Gastroesophageal sphincter (tissue), 4 donors: Measurements from ENCODE around the gene IKBKE. TPM values are rescaled to one million over a fixed set of nuclear protein-coding genes. Genes with fewer than 3 reads are reported as not detected.

Source experiments
- ATAC-seq: fragments of 150-250 bp; one replicate; pipeline ENCODE4 v1.9.1; 2016; ENCODE audit warnings: mild to moderate bottlenecking, moderate library complexity
- H3K27ac ChIP-seq, 4 donors: fragments of 200-600 bp; sonication (generic) in 3 of 4; 1 replicate in 3 of 4; 2 replicates in 1 of 4; pipeline ENCODE4 v1.5.1; 2016 to 2019
- H3K27me3 ChIP-seq: fragments of 200-600 bp; sonication (generic); one replicate; pipeline ENCODE4 v1.5.1; 2019
- H3K36me3 ChIP-seq, 2 donors: fragments of 200-600 bp; sonication (generic); one replicate each; pipeline ENCODE4 v1.5.1; 2019; ENCODE audit warnings: control low read depth in 1 of 2
- H3K4me1 ChIP-seq, 3 donors: fragments of 200-600 bp; sonication (generic); 1 replicate in 2 of 3; 2 replicates in 1 of 3; pipeline ENCODE4 v1.5.1; 2016 to 2019; ENCODE audit warnings: control low read depth in 2 of 3
- H3K4me3 ChIP-seq, 2 donors: fragments of 200-600 bp; sonication (generic); one replicate each; pipeline ENCODE4 v1.5.1; 2019; ENCODE audit warnings: mild to moderate bottlenecking in 1 of 2, moderate library complexity in 1 of 2
- H3K9me3 ChIP-seq, 3 donors: fragments of 200-600 bp; sonication (generic); one replicate each; pipeline ENCODE4 v1.5.1; 2017 to 2019; ENCODE audit warnings: control low read depth in 2 of 3
- CTCF ChIP-seq, 4 experiments: fragments of 200-600 bp in 2 of 4; fragments of 450-650 bp in 2 of 4; sonication (generic) in 1 of 4; IDR thresholded peaks; one replicate each; pipeline ENCODE4 v1.5.1; 2017 to 2019; ENCODE audit warnings: antibody characterized with exemption in 4 of 4, mild to moderate bottlenecking in 2 of 4, moderate library complexity in 2 of 4
- EP300 ChIP-seq: sonication (generic); formaldehyde crosslinking; IDR thresholded peaks from one replicate; pipeline ENCODE4 v1.6.1; 2017; ENCODE audit warnings: antibody characterized with exemption, mild to moderate bottlenecking
- POLR2A ChIP-seq, 2 donors: fragments of 450-650 bp; IDR thresholded peaks; one replicate each; pipeline ENCODE4 v1.6.1; 2017; ENCODE audit warnings: antibody characterized with exemption in 2 of 2, mild to moderate bottlenecking in 2 of 2, moderate library complexity in 1 of 2
- POLR2AphosphoS5 ChIP-seq: sonication (generic); formaldehyde crosslinking; IDR thresholded peaks from one replicate; pipeline ENCODE4 v1.6.1; 2017; ENCODE audit warnings: antibody characterized with exemption
- WGBS, 2 donors: methylation state at CpG; one replicate each; pipeline ENCODE4 v1.1.5; 2018; ENCODE audit warnings: low coverage in 1 of 2; 5-methylcytosine and 5-hydroxymethylcytosine counted together
- small RNA-seq, 4 donors: library from RNA; depleted of rRNA; stranded (forward); fragments of <200 nt; gene quantifications; one replicate each; pipeline ENCODE3, GENCODE V24; 2016
- total RNA-seq, 4 donors: library from RNA; depleted of rRNA; stranded (reverse); fragments of >200 nt; gene quantifications; one replicate each; pipeline ENCODE4 v1.1.0, GENCODE V29; 2016

Gene IKBKE
- total RNA-seq, 4 donors from 2014 or later: 2.2 to 3.9 (median 2.7) TPM

- Histone ChIP-seq H3K4me3 (no peak overlapping the region), H3K4me1 (peaks cover 0 to 21% (median 5%) of the 10 kb centered on the region in 3 donors), H3K27me3 (no peaks in the 10 kb centered on the region), H3K27ac (no peak overlapping the region), H3K36me3 (no peaks in the 10 kb centered on the region), H3K9me3 (no peaks in the 10 kb centered on the region)
- WGBS, 2 donors: 95 to 96% methylated on average over 4 to 7 of the region's 7 CpGs
- no peak for TF ChIP-seq CTCF (IDR thresholded peaks at IDR 0.05)
- no peak for ATAC-seq
Measured at GRCh38 chr1:206541236-206541833, 71.1 kb downstream of the IKBKE start.

GRCh38 chr1:206544562-206545257 is 74.4 kb downstream of the IKBKE start:
- no peak for ATAC-seq
- H3K27ac ChIP-seq: no peak overlapping the region
- peaks cover 0 to 16% (median 5%) of the 10 kb centered on the region in 3 donors for H3K4me1 ChIP-seq
- no peaks in the 10 kb centered on the region for H3K36me3 ChIP-seq
- WGBS, 2 donors: 0 to 14% methylated on average over 2 of the region's 9 CpGs
- H3K9me3 ChIP-seq: no peaks in the 10 kb centered on the region
- H3K27me3 ChIP-seq: no peaks in the 10 kb centered on the region
- no peak overlapping the region for H3K4me3 ChIP-seq
- TF ChIP-seq POLR2AphosphoS5 (no peak), CTCF (IDR thresholded peaks at IDR 0.05) (peak; percentile 68 to 88 (median 80))

DNA sequence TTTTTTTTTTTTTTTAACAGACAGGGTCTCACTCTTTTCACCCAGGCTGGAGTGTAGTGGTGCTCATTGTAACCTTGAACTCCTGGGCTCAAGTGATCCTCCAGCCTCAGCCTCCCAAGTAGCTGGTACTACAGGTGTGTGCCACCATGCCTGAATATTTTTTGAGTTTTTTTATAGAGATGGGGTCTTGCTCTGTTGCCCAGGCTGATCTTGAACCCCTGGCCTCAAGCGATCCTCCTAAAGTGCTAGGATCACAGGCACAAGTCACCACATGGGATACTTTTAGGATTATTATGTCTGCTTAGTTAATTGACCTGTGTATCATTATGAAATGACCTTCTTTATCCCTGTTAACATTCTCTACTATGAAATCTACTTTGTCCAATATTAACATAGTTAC is 75.1 kb downstream of the IKBKE start:
- no peak for ATAC-seq
- Histone ChIP-seq H3K27ac (no peak overlapping the region), H3K27me3 (no peaks in the 10 kb centered on the region), H3K4me1 (peaks cover 0 to 10% (median 0%) of the 10 kb centered on the region in 3 donors), H3K4me3 (no peak overlapping the region), H3K36me3 (no peaks in the 10 kb centered on the region), H3K9me3 (no peaks in the 10 kb centered on the region)
- 89% methylated on average over 1 of the region's 1 CpG; no CpG with 5 or more reads in 1 of the 2 donors for WGBS, 2 donors
- TF ChIP-seq EP300 (no peak), POLR2AphosphoS5 (no peak), POLR2A (IDR thresholded peaks at IDR 0.05) (no peak), CTCF (IDR thresholded peaks at IDR 0.05) (no peak)

Small RNA genes within 50 kb of the gene (small RNA-seq; reads per million reads assigned to genes)
- gene MIR6769B: 0 to 0.12 (median 0.04) reads per million in 4 donors

Other genes with a start within 250 kb of the IKBKE start
- 10 to 100 TPM in 2 of 4 donors, 1 to 10 TPM in 2; 6.2 to 23.3 (median 8.5) TPM for gene RASSF5, start 37.1 kb downstream of the IKBKE start, total RNA-seq
- gene EIF2D, start 142.0 kb downstream of the IKBKE start, total RNA-seq: 10 to 100 TPM; 43.7 to 60.1 (median 52.6) TPM
- gene DYRK3, start 165.1 kb downstream of the IKBKE start, total RNA-seq: 10 to 100 TPM in 1 of 4 donors, 1 to 10 TPM in 3; 5.0 to 14.9 (median 8.4) TPM
- 10 to 100 TPM; 45.0 to 77.4 (median 55.5) TPM for gene MAPKAPK2, start 214.4 kb downstream of the IKBKE start, total RNA-seq